ENCODE data around the gene GPR82.
A peak's percentile ranks its signal among the peaks of the same experiment; 100 is the strongest.
"Not testable (repeated sequence)": the region's sequence is repeated elsewhere in the genome, so short reads cannot be mapped to it uniquely, and the experiment has no call there.

GPR82 gene

DNA sequence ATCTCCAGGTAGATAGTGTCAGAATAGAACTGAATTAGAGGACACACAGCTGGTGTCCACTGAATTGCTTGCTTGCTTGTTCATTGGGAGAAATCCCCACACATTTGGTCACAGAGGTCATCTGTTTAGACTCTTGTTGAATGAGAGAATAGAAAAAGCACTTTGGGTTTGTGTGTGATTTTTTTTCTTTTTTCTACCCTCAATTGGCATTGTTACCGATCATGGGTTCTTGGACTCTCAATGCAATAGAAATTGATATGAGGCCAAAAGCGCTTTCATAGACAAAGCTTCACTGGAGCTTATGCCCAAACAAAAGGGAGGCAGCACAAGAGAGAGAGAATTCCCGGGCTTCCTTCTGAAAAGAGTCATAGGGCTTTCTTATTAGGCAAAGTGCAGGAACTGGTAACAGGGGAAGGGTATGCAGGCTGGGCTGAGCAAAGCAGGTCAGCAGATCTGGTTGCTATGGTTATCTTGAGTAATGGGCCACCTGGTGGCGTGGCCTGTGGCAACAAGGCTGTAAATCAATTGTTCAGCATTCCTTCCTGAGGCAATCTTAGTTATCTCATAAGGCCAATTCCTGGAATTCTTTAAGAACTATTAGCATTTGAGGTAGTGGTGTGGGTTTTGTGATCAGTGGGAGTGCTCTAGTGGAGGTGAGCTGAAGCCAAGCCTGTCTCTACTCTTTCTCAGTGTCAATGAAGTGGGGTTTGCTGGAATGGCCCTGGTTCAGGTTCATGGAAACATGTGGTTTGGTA is 5.3 kb upstream of the GPR82 start:
- FAIRE-seq (no peak), DNase-seq (ENCODE audit: low spot score) (no peak)

DNA sequence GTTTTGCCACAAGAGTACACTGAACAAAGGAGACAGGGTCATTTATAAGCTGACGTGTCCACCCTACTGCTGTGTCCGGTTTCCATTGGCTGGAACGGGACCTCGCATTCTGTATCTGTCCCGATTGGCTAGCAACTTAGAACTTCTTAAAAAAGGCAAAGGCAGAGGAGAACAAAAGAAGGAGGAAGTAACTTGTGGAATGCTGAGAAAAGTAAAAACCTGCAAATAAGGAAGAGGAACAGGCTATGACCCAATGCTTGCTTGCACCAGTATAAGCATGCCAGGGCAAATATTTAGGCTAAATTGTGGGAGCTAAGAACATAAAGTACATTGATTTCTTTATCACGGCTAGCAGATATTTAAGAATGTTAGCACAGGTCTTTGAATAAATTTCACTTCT is 4.4 kb upstream of the GPR82 start:
- DNase-seq (ENCODE audit: low spot score); FAIRE-seq: not testable (repeated sequence)

DNA sequence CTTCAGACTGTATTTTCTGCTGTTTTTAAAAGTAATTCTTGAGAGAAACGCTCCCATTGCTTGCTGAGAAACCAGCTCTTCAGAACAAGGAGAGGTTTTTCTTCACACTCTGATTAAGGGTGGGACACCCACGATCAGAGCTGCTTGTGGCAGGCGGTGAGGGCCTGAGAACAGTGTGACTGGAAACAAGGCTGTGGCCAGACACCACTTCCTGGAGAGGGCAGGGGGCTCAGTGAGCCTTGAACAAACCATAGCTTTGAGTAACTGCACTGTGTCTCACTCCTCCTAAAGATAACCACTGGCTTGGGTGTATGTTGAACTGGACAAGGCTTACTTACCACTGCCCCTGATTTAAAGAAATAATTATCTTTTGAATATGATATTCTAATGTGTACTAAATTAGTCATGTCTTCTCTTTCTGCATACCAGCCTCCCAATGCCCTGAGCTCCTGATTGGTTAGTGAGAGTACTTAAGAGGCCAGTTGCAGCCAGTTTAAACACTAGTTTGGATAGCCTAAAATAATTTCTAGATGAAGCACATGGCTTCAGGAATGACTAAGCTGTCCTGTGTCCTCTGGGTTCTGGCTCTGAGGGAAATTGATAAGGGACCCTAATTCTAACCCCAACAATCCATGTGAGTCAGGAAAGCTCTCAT is 3.7 kb upstream of the GPR82 start:
- FAIRE-seq (no peak), DNase-seq (ENCODE audit: low spot score) (no peak)

- FAIRE-seq (no peak), DNase-seq (ENCODE audit: low spot score) (no peak)
These were observed 2.4 kb upstream of the GPR82 start for GRCh38 chrX:41721590-41721989.

- no peak for FAIRE-seq
These were observed 1.8 kb upstream of the GPR82 start for GRCh38 chrX:41722214-41722613.

DNA sequence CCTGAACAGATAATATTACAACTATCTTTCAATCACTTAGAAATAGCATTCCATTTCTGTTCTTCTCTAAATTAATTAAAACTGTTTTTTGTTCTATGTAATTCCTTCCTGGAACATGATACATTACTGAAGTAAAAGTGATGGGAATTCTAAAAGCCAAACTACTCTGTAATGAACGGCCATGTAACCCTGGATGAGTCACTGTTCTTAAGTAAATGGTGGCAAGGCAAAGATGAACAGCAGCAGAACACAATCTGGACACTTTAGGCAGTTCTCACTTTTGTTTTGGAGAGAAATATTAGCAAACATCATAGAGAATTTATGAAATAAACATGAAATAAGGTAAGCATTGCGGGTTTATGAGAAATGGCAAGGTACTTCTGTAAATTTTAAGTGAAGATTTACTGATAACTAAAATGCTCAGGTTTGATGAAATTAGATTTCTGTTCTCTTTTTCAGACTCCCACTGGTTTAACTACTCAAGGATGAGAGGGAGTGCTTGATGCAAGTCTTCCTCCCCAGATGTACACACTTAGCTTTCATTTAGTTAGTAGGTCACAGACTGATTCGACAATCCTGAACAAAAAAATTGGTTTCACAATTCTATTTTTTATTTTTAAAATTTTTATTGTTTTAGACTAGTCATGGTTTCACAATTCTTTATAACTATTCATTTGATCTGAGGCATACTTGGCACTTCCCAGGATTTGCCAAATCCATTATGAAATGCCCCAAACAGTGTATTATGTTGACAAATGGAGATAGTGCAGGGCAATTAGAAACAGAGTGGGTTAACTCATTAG is 964 bp upstream of the GPR82 start:
- no peak for FAIRE-seq
- DNase-seq (ENCODE audit: low spot score): no peak

More at GRCh38 chrX:41722214-41722613, 1.8 kb upstream of the GPR82 start:
- no peak for DNase-seq (ENCODE audit: low spot score)

- FAIRE-seq: no peak
- DNase-seq (ENCODE audit: low spot score): no peak
These were observed 4.1 kb downstream of the GPR82 start for GRCh38 chrX:41728125-41728524.

DNA sequence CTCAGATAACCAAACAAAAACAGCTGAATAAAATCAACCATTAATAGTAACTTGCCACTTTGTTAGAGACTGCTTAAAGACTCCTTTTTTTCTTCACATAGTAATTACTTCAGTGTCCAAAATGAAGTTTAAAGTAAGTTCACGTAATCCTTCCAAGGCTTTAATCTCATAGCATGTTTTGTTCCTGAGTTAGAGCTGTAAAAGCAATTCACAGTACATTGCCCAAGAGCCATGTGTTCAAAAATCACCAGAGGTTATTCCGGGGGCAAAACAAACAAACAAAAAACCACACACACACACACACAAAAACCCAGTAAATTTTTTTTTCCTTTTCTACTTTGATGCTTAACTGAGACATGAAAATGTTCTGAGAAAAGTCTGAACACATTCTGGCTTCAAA is 6.1 kb downstream of the GPR82 start:
- FAIRE-seq: no peak
- DNase-seq (ENCODE audit: low spot score): no peak

GRCh38 chrX:41732260-41732659 is 8.3 kb downstream of the GPR82 start:
- DNase-seq (ENCODE audit: low spot score) (no peak), FAIRE-seq (no peak)

DNA sequence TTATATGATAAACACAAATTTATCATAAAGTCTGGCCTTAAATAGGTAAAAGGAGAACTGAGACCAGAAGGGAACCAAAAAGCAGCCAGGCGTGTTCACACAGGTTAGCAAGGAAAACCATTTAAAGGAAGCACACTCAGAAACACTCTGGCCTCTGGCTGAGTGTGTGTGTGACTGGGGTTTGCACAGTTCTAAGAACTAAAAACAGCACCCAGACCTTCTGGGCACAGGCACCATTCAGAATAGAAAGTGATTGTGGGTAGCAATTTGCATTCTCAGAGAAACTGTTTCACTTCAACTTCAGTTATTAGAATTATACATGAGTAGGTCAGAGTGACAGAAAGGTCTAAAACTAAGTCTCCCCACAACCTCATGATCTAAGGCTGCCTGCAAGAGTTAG is 10.0 kb downstream of the GPR82 start:
- FAIRE-seq (no peak), DNase-seq (ENCODE audit: low spot score) (no peak)

DNA sequence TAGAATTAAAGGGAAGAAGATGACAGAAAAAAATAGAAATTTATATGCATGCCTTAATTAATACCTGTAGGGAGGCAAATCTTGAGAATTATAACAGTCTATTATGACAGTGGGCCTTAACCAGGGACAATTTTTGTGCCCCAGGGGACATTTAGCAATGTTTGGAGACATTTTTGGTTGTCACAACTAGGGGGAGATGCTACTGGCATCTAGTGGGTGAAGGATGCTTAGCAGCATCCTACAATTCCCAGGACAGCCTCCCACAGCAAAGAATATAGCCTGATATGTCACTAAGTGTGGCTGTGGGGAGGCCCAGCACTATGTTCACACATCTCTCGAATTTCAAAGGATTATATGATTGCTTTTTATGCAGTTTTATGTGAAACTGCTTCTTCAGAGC is 10.5 kb downstream of the GPR82 start:
- no peak for FAIRE-seq
- DNase-seq (ENCODE audit: low spot score): no peak

GRCh38 chrX:41737065-41737464 is 13.1 kb downstream of the GPR82 start:
- FAIRE-seq (no peak), DNase-seq (ENCODE audit: low spot score) (no peak)

- DNase-seq (ENCODE audit: low spot score) (no peak), FAIRE-seq (no peak)
These were observed 15.9 kb downstream of the GPR82 start for GRCh38 chrX:41739871-41740270.

DNA sequence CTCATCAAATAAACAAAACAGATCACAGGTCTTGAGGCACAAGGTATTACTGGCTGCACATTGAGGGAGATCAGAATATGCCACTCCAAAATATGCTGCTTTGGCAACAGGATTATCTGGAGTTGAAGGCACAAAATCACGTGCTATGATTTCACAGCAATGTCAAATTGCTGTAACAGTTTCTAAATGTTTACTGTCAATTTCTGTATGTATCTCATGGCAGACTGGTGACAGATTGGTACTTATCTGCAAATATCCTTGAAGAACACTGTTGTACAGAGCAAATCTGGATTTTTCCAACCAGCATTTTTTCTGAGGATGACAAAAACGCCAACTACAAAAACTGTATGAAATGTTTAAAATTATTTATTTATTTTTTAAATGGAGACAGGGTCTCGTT is 26.7 kb downstream of the GPR82 start:
- no peak for DNase-seq (ENCODE audit: low spot score)
- FAIRE-seq: no peak

GRCh38 chrX:41758401-41758800 is 34.4 kb downstream of the GPR82 start:
- DNase-seq (ENCODE audit: low spot score) (no peak), FAIRE-seq (no peak)

DNA sequence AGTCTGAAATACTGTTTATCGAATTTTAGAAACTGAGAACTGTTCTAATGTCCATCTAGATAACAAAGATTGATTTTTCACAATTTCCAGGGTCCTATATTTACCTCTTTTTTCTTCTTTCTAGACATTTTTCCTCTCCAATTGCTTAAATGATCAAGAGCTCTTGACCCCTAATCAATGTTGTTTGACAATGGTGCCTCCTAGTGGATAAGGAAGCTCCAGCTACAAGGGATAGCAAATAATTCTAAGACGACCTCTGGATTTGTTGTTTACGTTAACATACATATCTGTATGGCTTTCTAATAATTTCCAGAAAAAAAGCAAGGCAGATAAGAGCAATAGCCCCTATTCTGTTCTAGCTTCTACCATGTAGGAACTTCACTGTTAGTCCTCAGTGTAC is 35.8 kb downstream of the GPR82 start:
- DNase-seq (ENCODE audit: low spot score): no peak
- no peak for FAIRE-seq

GRCh38 chrX:41761169-41761568 is 37.2 kb downstream of the GPR82 start:
- no peak for FAIRE-seq
- DNase-seq (ENCODE audit: low spot score): no peak

DNA sequence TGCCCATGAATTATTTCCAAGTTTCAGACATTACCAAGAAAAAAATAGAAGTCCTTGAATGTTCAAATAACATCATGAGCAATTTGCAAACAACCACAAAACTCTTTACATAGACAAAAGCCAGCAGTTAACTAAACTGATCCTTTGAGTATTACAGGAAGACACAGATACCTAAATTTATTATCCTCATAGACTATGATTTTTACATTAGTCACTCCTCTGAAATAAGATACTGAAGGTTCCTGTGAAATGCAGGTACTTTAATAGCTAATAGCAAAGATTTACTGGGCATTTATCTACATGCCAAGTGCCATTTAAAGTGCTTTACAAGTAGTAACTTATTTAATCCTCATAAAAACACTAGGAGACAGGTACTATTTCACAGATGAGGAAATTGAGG is 37.7 kb downstream of the GPR82 start:
- DNase-seq (ENCODE audit: low spot score): no peak

DNA sequence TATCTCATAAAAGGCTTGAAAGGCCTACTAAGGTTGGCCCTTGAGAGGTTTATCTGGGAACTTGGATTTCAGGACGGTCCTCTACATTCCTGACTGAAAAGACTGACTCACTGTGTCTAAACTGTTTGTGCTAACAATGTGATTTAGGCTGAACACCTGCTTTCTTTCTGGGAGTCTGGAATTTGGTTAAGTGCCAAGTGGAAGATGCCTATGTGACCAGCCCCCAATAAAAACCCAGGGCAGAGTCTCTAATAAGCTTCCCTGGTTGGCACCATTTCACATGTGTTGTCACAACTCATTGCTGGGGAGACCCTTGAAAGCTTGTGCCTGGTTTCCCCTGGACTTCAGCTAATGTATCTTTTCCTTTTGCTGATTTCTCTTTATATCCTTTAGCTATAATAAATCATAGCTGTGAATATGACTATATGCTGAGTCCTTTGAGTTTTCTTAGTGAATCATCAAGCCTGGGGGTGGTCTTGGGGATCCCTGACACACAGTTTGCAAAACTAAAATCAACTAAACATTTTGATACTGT is 55.1 kb downstream of the GPR82 start:
- no peak for FAIRE-seq

More for the DNA sequence above, 37.7 kb downstream of the GPR82 start:
- FAIRE-seq: no peak

More for the DNA sequence above, 55.1 kb downstream of the GPR82 start:
- DNase-seq (ENCODE audit: low spot score): peak; percentile 49

All from RCC 7860 (cell line).